HG02759 (cell line): ENCODE results near the gene SLC2A1.

Experiments used
- ATAC-seq: cut with Tn5 transposase; IDR thresholded peaks from one replicate; pipeline ENCODE4 v1.9.1; 2021; ENCODE audit warnings: mild to moderate bottlenecking, moderate library complexity; ENCODE audit not compliant: unreplicated experiment

SLC2A1 gene

GRCh38 chr1:42958488-42959319, at the start of gene SLC2A1:
SLC2A1 (minus strand) TSS chr1:42958868; CDS start chr1:42958651, 217 bp downstream.
- ATAC-seq = peak; percentile 76

- ATAC-seq = no peak
Measured at GRCh38 chr1:43007377-43008114, 48.9 kb upstream of the SLC2A1 start.

DNA sequence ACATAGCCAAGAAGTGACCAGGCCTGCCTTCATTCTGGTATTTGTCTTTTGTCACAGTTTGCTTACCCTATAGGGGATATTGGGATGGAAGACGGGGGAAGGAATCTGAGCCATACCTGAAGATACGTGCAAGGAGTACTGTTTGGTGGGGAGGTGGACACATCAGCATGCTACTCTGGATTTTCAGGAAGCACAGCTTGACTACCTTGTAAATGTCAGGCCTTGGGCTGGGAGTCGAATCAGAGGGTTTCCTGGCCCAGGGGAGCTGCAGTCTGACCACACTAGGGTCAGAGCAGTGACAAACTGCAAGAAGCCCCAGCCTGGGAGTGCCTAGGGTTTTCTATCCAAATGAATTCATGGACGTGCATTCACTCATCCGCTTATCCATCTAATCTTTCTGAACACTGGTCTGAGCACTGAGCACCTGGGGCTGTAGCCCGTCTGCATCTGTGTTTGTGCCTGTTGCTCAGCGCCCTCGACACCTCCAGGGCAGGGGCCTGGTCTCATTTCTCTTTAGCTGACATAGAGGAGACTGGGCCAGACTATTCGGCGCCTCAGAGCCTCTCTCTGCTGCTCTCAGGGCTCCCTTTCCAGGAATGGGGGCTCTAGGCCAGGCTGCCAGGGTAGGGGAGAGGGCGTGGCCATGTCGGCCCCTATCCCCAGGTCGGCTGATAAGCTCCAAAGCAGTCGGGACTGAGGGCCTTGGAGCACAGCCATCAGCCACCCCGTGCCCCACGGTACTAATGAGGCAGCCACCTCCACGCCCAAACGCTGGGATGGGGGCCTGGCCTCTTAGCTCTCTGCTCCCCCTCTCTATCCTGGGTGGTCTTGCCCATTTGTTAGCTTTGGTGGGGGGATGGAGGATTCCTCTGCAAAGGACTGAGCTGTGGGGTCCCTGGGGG, 47.0 kb upstream of the SLC2A1 start:
- no peak for ATAC-seq

GRCh38 chr1:43004587-43005459, 46.2 kb upstream of the SLC2A1 start:
- no peak for ATAC-seq

DNA sequence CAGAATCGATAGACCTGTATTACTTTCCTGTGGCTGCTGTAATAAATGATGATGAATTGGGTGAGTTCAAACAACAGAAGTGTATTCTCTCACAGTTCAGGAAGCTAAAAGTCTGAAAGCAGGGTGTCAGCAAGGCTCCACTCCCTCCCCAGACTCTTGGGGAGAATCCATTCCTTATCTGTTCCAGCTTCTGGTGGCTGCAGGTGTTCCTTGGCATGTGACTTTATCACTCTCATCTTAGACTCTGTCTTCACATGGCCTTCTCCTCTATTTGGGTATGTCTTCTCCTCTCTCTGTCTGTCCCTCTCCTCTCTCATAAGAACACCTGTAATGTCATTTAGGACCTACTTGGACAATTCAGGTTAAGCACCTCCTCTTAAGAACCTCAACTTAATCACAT, 44.1 kb upstream of the SLC2A1 start:
- ATAC-seq = no peak

DNA sequence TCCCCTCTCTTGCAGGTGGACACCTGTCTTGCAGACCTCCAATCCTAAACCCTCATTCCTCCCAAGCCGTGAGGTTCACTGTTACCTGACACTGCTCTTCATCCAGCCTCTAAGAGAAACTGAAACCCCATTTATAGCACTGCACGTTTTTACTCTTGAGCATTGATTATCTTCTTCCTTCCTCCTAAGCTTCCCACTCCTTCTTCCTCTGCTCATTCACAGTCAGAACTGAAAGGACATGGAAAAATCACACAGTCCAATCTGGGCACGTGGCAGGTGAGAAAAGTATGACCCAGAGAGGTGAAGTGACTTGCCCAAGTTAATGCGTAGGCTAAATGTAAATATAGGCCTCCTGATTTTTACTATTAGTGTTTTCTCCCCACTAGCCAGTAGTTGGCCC, 43.4 kb upstream of the SLC2A1 start:
- ATAC-seq = no peak

GRCh38 chr1:43001434-43001833, 42.8 kb upstream of the SLC2A1 start:
- no peak for ATAC-seq

GRCh38 chr1:43000271-43000670, 41.6 kb upstream of the SLC2A1 start:
- ATAC-seq = no peak

DNA sequence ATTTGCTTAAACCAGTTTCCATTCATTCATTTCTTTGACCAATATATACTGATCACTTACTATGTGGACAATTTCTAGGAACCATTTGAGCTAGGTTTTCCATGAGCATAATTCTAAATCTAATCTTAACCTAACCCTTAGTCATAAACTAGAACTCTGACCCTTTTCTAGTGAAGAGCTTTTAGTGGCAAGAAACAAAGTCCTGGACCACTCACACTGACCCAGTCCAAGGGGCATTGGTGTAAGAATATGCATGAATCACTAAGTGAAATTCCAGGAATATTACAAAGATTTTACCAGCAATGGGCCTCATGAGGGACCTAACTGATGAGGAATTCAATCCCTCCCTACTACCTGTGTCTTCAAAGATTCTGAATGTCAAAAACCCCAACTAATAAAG, 40.6 kb upstream of the SLC2A1 start:
- no peak for ATAC-seq

GRCh38 chr1:42998386-42998785, 39.7 kb upstream of the SLC2A1 start:
- no peak for ATAC-seq

- ATAC-seq = no peak
Measured at GRCh38 chr1:42996384-42996970, 37.8 kb upstream of the SLC2A1 start.

DNA sequence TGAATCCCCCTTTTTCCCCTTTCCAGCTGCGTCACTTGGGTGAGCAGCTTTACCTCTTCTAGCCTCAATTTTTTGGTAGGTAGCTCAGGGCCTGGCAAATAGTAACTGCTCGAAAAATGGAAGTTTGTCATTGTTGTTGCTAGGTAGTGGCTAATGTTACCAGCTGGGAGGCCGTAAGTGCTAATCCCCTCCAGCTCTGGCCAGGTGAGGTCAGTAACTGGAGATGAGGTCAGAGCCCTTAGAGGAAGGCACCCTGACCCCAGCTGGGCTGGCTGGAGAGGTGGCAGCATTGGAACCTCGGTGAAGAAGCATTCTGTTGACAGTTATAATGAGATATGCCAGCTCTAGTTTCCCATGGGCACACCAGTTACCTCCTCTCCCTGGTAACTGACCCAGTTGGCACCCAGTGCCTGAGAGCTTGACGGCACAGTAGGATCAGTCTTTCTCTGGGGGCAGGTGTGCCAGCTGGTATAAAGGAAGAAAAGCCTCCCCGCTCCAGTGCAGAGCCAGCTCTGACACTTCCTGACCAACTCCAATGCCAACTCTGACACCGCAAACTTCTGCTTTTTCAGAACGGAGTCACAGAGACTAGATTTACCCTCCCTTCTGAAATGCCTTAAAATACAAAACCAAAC, 35.0 kb upstream of the SLC2A1 start:
- no peak for ATAC-seq

DNA sequence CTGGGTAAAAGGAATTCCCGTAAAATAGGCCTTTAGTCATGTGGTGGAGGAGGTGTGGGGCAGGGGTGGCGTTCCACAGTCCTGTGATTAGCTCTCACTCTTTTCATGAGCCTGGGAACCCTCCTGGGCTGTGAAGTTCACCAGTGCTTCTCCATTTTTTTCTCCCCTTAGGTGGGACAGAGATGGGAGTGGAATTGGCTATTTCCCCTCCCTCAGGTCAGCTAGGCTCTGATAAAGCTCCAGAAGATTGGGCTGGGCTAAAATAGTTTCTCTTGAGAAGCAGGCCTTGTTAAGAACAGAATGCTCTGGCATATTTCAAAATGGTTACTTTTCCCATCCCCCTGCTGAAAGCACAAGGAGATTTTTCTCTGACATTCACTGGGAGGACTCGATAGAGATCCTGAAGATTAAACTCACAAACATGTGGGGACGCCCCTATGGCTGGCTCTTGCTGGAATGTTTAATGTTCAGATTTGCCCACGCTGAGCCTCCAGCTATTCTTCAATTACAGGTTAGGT, 33.4 kb upstream of the SLC2A1 start:
- no peak for ATAC-seq

GRCh38 chr1:42990757-42991346, 32.2 kb upstream of the SLC2A1 start:
- ATAC-seq = no peak

DNA sequence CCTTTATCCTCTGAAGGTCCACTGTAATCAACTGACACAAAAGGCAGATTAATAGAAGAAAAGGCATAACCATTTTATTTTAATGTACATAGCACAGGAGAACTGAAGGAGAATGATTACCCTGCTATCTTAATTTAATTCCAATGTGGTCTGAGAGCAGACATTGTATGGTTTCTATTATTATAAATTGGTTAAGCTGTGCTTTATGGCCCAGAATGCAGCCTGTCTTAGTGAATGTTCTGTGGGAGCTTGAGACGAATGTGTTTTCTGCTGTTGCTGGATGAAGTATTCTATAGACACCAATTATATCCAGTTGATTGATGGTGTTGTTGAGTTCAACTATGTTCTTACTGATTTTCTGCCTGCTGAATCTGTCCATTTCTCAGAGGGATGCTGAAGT, 25.0 kb upstream of the SLC2A1 start:
- ATAC-seq = no peak

DNA sequence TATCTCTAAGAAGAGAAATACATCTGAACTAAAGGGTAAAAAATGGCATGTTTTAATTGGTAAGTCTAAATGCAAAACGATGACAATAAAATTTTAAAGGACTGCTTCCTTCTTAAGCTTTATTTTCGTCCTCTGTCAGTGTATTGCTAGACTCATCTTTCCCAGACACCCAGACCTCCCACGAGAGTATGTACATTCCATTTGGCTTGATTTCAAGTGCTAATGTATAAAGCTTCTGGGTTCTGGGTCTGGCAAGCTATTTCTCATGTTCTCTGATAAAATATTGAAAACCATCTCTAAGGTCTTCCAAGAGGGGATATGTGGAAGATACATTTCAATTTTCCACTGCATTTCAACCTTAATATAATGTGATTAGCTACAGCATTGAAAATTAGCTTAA, 24.6 kb upstream of the SLC2A1 start:
- no peak for ATAC-seq

DNA sequence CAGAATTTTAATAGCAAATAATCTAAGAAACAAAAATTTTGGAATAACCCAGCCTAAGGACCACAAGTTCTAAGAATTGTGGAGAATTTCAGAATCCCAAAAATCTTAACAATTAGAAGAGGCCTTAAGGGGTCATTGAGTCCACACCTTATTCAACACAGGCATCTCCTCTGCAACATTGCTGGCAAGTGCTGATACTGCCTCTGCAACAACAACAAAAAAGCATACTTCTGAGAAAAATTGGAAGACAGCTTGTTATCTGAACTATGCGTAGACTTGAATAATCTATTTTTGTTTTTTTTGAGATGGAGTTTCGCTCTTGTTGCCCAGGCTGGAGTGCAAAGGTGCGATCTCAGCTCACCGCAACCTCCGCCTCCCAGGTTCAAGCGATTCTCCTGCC, 24.0 kb upstream of the SLC2A1 start:
- ATAC-seq = no peak

- no peak for ATAC-seq
Measured at GRCh38 chr1:42981871-42982270, 23.2 kb upstream of the SLC2A1 start.
